OCI-LY3 (cell line): Measurements from ENCODE around the gene DKK3.

Experiments used
- EZH2phosphoT487 ChIP-seq: fragments of 200-600 bp; shearing (Covaris generic); IDR thresholded peaks from 2 replicates; pipeline ENCODE4 v1.6.1; 2018; ENCODE audit warnings: antibody characterized with exemption, mixed run types, low read depth
- TF ChIP-seq, protein P1 (sequence below): fragments of 200-600, 300-600 bp; sonication (generic); IDR thresholded peaks from 2 replicates; pipeline ENCODE4 v1.5.1; 2014; ENCODE audit warnings: antibody characterized with exemption, low read length, low read depth

DNA sequence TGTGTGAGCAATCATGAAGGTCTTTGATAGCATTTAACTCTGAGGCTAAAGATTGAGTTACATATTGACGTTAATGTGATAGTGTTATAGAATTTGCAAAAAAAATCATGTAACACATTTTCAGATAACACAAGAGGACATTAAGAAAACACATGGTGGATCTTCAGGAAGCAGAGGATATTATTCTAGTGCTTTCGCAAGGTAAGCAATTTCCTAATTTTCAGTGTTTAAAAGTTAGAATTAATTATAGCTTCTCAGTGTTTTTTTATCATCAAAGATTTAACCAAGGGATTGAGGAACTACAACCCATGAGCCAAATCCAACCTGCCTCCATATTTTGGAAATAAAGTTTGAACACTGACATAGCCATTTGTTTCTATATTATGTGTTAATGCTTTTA lies 78.5 kb downstream of the DKK3 start:
- TF ChIP-seq, protein P1, sequence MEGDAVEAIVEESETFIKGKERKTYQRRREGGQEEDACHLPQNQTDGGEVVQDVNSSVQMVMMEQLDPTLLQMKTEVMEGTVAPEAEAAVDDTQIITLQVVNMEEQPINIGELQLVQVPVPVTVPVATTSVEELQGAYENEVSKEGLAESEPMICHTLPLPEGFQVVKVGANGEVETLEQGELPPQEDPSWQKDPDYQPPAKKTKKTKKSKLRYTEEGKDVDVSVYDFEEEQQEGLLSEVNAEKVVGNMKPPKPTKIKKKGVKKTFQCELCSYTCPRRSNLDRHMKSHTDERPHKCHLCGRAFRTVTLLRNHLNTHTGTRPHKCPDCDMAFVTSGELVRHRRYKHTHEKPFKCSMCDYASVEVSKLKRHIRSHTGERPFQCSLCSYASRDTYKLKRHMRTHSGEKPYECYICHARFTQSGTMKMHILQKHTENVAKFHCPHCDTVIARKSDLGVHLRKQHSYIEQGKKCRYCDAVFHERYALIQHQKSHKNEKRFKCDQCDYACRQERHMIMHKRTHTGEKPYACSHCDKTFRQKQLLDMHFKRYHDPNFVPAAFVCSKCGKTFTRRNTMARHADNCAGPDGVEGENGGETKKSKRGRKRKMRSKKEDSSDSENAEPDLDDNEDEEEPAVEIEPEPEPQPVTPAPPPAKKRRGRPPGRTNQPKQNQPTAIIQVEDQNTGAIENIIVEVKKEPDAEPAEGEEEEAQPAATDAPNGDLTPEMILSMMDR, result no peak
- no peak for TF ChIP-seq EZH2phosphoT487
